ENCODE measurements around the gene RAB27A.
"Not testable (repeated sequence)": the region's sequence is repeated elsewhere in the genome, so short reads cannot be mapped to it uniquely, and the experiment has no call there.

The RAB27A gene

GRCh38 chr15:55281517-55282228 is 7.9 kb downstream of the RAB27A start:
- no peak for DNase-seq

- DNase-seq, result not testable (repeated sequence)
Measured at GRCh38 chr15:55280589-55280988, 9.0 kb downstream of the RAB27A start.

- DNase-seq, result no peak
Measured at GRCh38 chr15:55279746-55280351, 9.8 kb downstream of the RAB27A start.

- DNase-seq, result no peak
Measured at GRCh38 chr15:55279100-55279745, 10.4 kb downstream of the RAB27A start.

- DNase-seq, result no peak
Measured at GRCh38 chr15:55277715-55278114, 11.9 kb downstream of the RAB27A start.

- no peak for DNase-seq
Measured at GRCh38 chr15:55277116-55277564, 12.5 kb downstream of the RAB27A start.

- DNase-seq, result no peak
Measured at GRCh38 chr15:55276324-55276723, 13.3 kb downstream of the RAB27A start.

GRCh38 chr15:55270291-55270690 is 19.3 kb downstream of the RAB27A start:
- DNase-seq, result no peak

- DNase-seq, result no peak
Measured at GRCh38 chr15:55268176-55268695, 21.4 kb downstream of the RAB27A start.

GRCh38 chr15:55267401-55268175 is 22.0 kb downstream of the RAB27A start:
- DNase-seq, result no peak

GRCh38 chr15:55266547-55266946 is 23.1 kb downstream of the RAB27A start:
- no peak for DNase-seq

- no peak for DNase-seq
Measured at GRCh38 chr15:55260562-55261131, 29.0 kb downstream of the RAB27A start.

GRCh38 chr15:55257938-55258337 is 31.7 kb downstream of the RAB27A start:
- no peak for DNase-seq

GRCh38 chr15:55257012-55257670 is 32.5 kb downstream of the RAB27A start:
- DNase-seq, result no peak

GRCh38 chr15:55256281-55257011 is 33.2 kb downstream of the RAB27A start:
- DNase-seq, result no peak

- no peak for DNase-seq
Measured at GRCh38 chr15:55255714-55256113, 33.9 kb downstream of the RAB27A start.

GRCh38 chr15:55254916-55255679 is 34.5 kb downstream of the RAB27A start:
- DNase-seq, result no peak

GRCh38 chr15:55253580-55253979 is 36.0 kb downstream of the RAB27A start:
- DNase-seq, result no peak

GRCh38 chr15:55252201-55252600 is 37.4 kb downstream of the RAB27A start:
- DNase-seq, result not testable (repeated sequence)

- DNase-seq, result no peak
Measured at GRCh38 chr15:55250941-55251340, 38.7 kb downstream of the RAB27A start.

- no peak for DNase-seq
Measured at GRCh38 chr15:55250392-55250791, 39.2 kb downstream of the RAB27A start.
